OCI-LY7 (cell line): ENCODE measurements around the gene NDP. TPM values are rescaled to one million over a fixed set of nuclear protein-coding genes. Genes with fewer than 3 reads are reported as not detected.

ENCODE experiments used
- BruUV-seq: library from RNA; stranded (reverse); fragments of 400-500 nt; replicated peaks from 2 replicates; lab custom pipeline; 2021; lab: Mats Ljungman, UMichigan
- CTCF ChIA-PET: fragments of 300-600 bp; sonication (Branson Sonifier 250); formaldehyde crosslinking; loops from one replicate; lab custom pipeline; 2022; ENCODE audit warnings: antibody characterized with exemption; ENCODE audit not compliant: unreplicated experiment; lab: Charles Lee
- POLR2A ChIA-PET: fragments of 300-600 bp; sonication (Branson Sonifier 250); formaldehyde crosslinking; loops from one replicate; lab custom pipeline; 2022; ENCODE audit warnings: antibody characterized with exemption; lab: Charles Lee
- DNase-seq: peaks from one replicate; pipeline ENCODE4 v3.0.0-alpha.2; 2015; ENCODE audit warnings: low spot score
- H2AFZ ChIP-seq: fragments of 200-600 bp; sonication (generic), shearing (Covaris generic); 2 replicates; pipeline ENCODE4 v1.6.1; 2014; ENCODE audit warnings: mild to moderate bottlenecking, antibody characterized with exemption, low read length, moderate library complexity
- H3K27ac ChIP-seq: fragments of 200-600 bp; sonication (generic); 2 replicates; pipeline ENCODE4 v1.5.1; 2014; ENCODE audit warnings: mixed run types, low read depth, mild to moderate bottlenecking, moderate library complexity, low read length, inconsistent platforms; ENCODE audit not compliant: poor library complexity, severe bottlenecking
- H3K36me3 ChIP-seq: fragments of 200-600 bp; sonication (generic); 2 replicates; pipeline ENCODE4 v1.6.1; 2014; ENCODE audit warnings: mild to moderate bottlenecking, antibody characterized with exemption, low read length, moderate library complexity, mixed read lengths; ENCODE audit not compliant: insufficient read depth
- H3K4me1 ChIP-seq: fragments of 200-600 bp; sonication (generic); 2 replicates; pipeline ENCODE4 v1.5.1; 2014; ENCODE audit warnings: mild to moderate bottlenecking, low read length; ENCODE audit not compliant: insufficient read depth, poor library complexity, severe bottlenecking
- H3K4me2 ChIP-seq: fragments of 200-600 bp; sonication (generic); 2 replicates; pipeline ENCODE4 v1.6.1; 2014; ENCODE audit warnings: mild to moderate bottlenecking, low read length
- H3K4me3 ChIP-seq: fragments of 200-600 bp; sonication (generic); 2 replicates; pipeline ENCODE4 v1.5.1; 2014; ENCODE audit warnings: mild to moderate bottlenecking, low read depth, low read length; ENCODE audit not compliant: poor library complexity, severe bottlenecking
- H3K79me2 ChIP-seq: fragments of 200-600 bp; sonication (generic); 2 replicates; pipeline ENCODE4 v1.6.1; 2016; ENCODE audit warnings: low read depth, mild to moderate bottlenecking, low read length, moderate library complexity, mixed read lengths; ENCODE audit not compliant: insufficient read depth
- H3K9me2 ChIP-seq: fragments of 200-600 bp; sonication (generic); 2 replicates; pipeline ENCODE4 v1.6.1; 2016; ENCODE audit warnings: mild to moderate bottlenecking, low read length, mixed read lengths; ENCODE audit not compliant: insufficient read depth
- H3K9me3 ChIP-seq: fragments of 200-600 bp; sonication (generic); 2 replicates; pipeline ENCODE4 v1.6.1; 2014; ENCODE audit warnings: mild to moderate bottlenecking, mixed run types, low read length, mixed read lengths
- H4K20me1 ChIP-seq: fragments of 200-600 bp; sonication (generic); 2 replicates; pipeline ENCODE4 v1.6.1; 2014; ENCODE audit warnings: mild to moderate bottlenecking, antibody characterized with exemption, low read length, moderate library complexity, mixed read lengths; ENCODE audit not compliant: insufficient read depth
- CTCF ChIP-seq: fragments of 200-600 bp; sonication (generic); conservative IDR thresholded peaks from 2 replicates; pipeline ENCODE4 v1.5.1; 2014; ENCODE audit warnings: mild to moderate bottlenecking, antibody characterized with exemption, low read length, moderate library complexity, mixed read lengths
- EZH2phosphoT487 ChIP-seq: fragments of 200-600 bp; sonication (generic); IDR thresholded peaks from 2 replicates; pipeline ENCODE4 v1.6.1; 2018; ENCODE audit warnings: low read depth, borderline replicate concordance, mild to moderate bottlenecking, mixed run types, antibody characterized with exemption, low read length, moderate library complexity, mixed read lengths
- intact Hi-C: fragments of 100-400 bp; cut with micrococcal nuclease; formaldehyde crosslinking; loops from one replicate; pipeline ENCODE4 v1.10.0; 2022; ENCODE audit not compliant: unreplicated experiment
- total RNA-seq, 2 experiments: library from RNA; depleted of rRNA in 1 of 2; stranded (reverse); fragments of >200 nt in 1 of 2; shearing (Covaris generic) in 1 of 2; gene quantifications; 2 replicates each; pipeline ENCODE4 v1.2.3, GENCODE V29; 2014 to 2022

The NDP gene
- total RNA-seq, 2 experiments from 2014 or later: not detected

GRCh38 chrX:44010626-44011025 lies 37.4 kb upstream of the NDP start:
- H3K36me3 ChIP-seq: no peaks in the 10 kb centered on the region
- intact Hi-C loops: no loop called here
- H3K9me2 ChIP-seq: no peaks in the 10 kb centered on the region
- no peaks in the 10 kb centered on the region for H3K4me1 ChIP-seq
- H3K9me3 ChIP-seq: no peaks in the 10 kb centered on the region
- H3K4me3 ChIP-seq: no peak overlapping the region
- no peaks in the 10 kb centered on the region for H3K79me2 ChIP-seq
- CTCF ChIA-PET: no interaction called here
- TF ChIP-seq CTCF: no peak
- no peak for TF ChIP-seq EZH2phosphoT487
- no TSS peak for BruUV-seq
- POLR2A ChIA-PET: no interaction called here
- no peak for DNase-seq
- no peaks in the 10 kb centered on the region for H4K20me1 ChIP-seq
- no peak overlapping the region for H2AFZ ChIP-seq
- H3K27ac ChIP-seq: no peak overlapping the region
- no peak overlapping the region for H3K4me2 ChIP-seq

- Histone ChIP-seq H3K9me3 (no peaks in the 10 kb centered on the region), H3K79me2 (no peaks in the 10 kb centered on the region), H3K36me3 (no peaks in the 10 kb centered on the region), H4K20me1 (no peaks in the 10 kb centered on the region), H3K4me1 (no peaks in the 10 kb centered on the region), H3K9me2 (no peaks in the 10 kb centered on the region), H3K27ac (no peak overlapping the region), H3K4me2 (no peak overlapping the region), H3K4me3 (no peak overlapping the region), H2AFZ (no peak overlapping the region)
- ChIA-PET POLR2A (no interaction called here), CTCF (no interaction called here)
- intact Hi-C loops: no loop called here
- no peak for DNase-seq
- TF ChIP-seq EZH2phosphoT487 (no peak), CTCF (no peak)
- no TSS peak for BruUV-seq
Measured at GRCh38 chrX:44006081-44006480, 32.9 kb upstream of the NDP start.

- H4K20me1 ChIP-seq: no peaks in the 10 kb centered on the region
- no peaks in the 10 kb centered on the region for H3K4me1 ChIP-seq
- no peak overlapping the region for H3K4me3 ChIP-seq
- no peaks in the 10 kb centered on the region for H3K9me2 ChIP-seq
- DNase-seq: no peak
- H2AFZ ChIP-seq: no peak overlapping the region
- POLR2A ChIA-PET: no interaction called here
- no TSS peak for BruUV-seq
- no peaks in the 10 kb centered on the region for H3K79me2 ChIP-seq
- H3K27ac ChIP-seq: no peak overlapping the region
- CTCF ChIA-PET: no interaction called here
- intact Hi-C loops: no loop called here
- no peaks in the 10 kb centered on the region for H3K9me3 ChIP-seq
- TF ChIP-seq EZH2phosphoT487 (no peak), CTCF (no peak)
- H3K4me2 ChIP-seq: no peak overlapping the region
- no peaks in the 10 kb centered on the region for H3K36me3 ChIP-seq
Measured at GRCh38 chrX:44003975-44004374, 30.8 kb upstream of the NDP start.
